Glomerular visceral epithelial cell (primary cell): ENCODE data around the gene MTHFD1.

Experiments used
- DNase-seq: peaks from one replicate; pipeline ENCODE4 v3.0.0-alpha.2; 2016; ENCODE audit errors: extremely low spot score

Gene MTHFD1

DNA sequence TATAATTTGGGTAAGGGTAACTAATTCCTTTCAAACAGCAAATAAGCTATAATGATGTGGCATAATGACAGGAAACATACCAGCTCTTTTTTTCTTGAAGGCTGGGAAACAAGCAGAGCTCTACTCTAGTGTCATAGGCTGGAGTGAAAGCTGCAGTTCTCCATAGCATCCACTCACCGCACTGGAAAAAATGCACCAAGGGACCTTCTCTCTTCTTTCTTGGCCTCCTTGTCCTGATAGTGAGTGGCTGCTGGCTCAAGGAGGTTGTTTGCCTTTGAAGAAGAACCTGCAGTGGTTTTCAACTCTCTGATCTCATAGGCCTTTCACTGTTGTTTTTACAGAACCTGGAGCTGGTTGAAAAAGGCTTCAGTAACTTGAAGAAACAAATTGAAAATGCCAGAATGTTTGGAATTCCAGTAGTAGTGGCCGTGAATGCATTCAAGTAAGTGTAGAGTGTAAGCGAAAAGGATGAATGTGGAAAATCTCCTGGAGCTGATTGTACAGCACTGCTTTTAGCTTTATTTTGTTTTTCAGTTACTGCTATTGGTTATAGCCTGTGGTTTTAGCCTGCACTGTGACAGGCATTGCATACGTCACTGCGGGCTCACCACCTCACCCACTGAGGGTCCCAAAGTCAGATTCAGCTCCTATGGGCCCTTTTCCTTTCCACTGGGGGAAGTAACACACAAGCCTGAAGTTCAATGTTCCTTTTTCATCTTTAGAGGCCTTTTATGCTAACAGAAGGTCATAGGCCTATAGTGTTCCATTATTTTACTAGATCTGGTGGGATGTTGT, 59.9 kb downstream of the MTHFD1 start:
- DNase-seq: no peak

DNA sequence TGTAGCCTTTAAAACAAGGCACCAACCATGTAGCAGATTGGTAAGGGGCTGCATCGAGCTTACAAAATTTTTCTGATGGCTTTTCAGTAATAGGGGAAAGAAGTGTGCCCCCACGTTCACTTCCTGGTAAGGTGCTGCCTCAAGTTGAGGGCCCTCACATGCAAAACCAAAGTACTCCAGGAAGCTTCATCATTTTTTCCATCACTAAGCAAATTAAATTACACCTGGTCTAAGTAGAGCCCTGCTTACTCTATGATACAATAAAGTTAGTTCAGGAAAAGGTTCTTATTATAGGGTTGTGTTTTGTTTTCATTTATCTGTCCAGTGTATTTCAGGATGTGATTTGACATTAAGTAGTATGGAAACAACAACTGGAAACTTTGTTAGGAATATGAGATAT, 62.1 kb downstream of the MTHFD1 start:
- DNase-seq: no peak

- DNase-seq: no peak
Measured at GRCh38 chr14:64454671-64455070, 66.5 kb downstream of the MTHFD1 start.

DNA sequence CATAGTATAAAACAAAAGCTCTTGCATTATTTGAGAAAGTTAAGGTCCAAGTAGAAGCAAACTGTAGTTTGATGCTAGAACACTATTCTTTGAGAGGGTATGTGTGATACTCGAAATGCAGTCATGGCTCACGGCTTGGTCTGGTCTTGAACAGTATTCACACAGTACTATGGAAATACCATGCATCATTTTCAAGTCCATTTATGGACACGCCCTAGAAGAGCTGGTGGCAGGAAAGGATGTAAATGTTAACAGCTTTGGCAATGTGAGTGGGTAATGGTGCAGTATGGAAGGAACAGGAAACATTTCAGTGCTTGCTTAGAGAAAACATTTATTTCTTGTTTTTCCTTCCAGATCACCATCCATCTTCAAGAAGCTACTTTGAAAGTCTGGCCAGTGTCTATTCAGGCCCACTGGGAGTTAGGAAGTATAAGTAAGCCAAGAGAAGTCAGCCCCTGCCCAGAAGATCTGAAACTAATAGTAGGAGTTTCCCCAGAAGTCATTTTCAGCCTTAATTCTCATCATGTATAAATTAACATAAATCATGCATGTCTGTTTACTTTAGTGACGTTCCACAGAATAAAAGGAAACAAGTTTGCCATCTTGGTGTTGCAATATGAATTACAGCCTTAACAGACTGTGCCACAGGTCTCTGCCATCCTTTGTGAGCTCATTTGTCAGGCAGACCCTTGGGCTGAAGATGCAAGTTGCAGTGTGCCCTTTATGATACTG, 71.4 kb downstream of the MTHFD1 start:
- no peak for DNase-seq

DNA sequence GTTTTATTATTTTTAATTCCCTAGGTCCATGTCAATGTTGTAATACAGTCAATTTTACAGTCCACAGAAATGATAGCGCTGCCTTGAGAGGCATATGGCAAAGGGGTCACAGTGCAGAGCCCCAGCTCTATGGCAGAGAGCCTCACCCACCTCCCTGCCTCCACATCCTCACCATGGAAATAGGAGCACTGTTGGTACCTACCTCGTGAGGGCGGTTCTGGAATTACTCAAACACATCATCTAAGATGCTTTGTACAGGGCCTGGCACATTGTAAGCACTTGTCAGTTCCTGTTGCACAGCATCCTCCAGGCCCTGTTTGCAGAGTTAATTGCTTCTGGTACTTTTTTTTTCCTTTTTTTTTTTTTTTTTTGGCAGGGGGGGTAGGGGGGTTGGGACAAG, 73.1 kb downstream of the MTHFD1 start:
- no peak for DNase-seq

GRCh38 chr14:64463195-64463594, 75.0 kb downstream of the MTHFD1 start:
- no peak for DNase-seq

- no peak for DNase-seq
Measured at GRCh38 chr14:64463873-64464272, 75.7 kb downstream of the MTHFD1 start.

DNA sequence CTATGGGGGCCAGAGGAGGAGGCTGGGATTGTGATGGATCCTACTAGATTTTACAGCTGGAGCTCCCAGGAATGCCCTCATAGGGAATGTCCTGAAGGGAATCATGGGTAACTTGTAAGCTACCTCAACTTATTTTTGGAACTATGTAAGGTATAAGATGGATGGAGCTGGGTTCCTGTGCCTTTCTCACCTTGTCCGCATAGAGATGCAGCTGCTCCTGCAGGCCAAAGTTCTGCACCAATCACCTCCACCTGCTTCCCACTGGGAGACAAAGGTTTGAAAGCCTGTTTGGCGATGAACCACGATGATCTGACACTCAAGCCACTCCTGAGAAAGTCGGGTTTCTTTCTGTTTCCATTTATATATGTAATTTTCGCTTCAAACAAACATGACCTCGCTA, 76.5 kb downstream of the MTHFD1 start:
- no peak for DNase-seq

GRCh38 chr14:64465191-64465822, 77.2 kb downstream of the MTHFD1 start, which contains the start of gene AKAP5:
Gene AKAP5 (plus strand): TSS chr14:64465499. CDS start chr14:64468395, 2,896 bp downstream.
- peak; percentile 72 for DNase-seq

GRCh38 chr14:64465831-64466554, 77.8 kb downstream of the MTHFD1 start:
- DNase-seq: peak; percentile 57

- DNase-seq: no peak
Measured at GRCh38 chr14:64467101-64467500, 78.9 kb downstream of the MTHFD1 start.

DNA sequence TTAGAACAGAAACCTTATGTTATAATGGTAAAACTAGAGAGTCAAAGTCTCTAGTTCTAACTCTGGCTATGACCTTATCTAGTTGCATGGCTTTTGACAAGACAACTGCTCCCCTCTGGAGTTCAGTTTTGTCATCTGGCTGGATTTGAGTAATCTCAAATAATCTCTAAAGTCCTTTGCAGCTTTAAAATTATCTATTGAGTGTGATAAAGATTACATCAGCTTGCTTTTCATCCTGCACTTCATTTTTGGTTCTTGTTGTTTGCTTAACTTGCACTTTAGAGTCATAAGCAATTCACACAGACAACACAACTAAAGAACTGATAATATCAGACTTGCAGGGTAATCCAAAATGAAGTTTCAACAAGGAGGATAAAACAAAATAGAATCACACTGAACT, 79.4 kb downstream of the MTHFD1 start:
- DNase-seq: no peak

GRCh38 chr14:64468451-64468850, 80.3 kb downstream of the MTHFD1 start:
- DNase-seq: no peak

GRCh38 chr14:64474041-64474440, 85.9 kb downstream of the MTHFD1 start:
- no peak for DNase-seq

DNA sequence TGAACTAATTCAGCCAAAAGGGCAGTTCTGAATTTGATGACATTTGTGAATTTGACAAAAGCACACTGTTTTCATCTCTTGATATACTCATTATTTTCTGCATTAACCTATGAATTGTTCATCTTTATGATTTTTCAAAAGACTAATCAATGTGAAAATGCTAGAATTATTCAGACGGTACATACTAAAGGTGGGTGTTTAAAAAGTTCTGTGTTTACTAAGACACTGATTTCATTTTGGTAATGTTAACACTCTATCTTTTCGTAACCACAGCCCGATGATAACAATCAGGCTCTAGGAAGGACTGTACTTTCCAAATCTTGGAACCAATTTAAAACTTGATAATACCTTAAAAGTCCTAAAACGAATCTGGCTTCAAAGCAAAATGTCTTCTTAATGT, 86.5 kb downstream of the MTHFD1 start:
- DNase-seq: no peak

GRCh38 chr14:64475585-64476273, 87.6 kb downstream of the MTHFD1 start:
- DNase-seq: no peak

DNA sequence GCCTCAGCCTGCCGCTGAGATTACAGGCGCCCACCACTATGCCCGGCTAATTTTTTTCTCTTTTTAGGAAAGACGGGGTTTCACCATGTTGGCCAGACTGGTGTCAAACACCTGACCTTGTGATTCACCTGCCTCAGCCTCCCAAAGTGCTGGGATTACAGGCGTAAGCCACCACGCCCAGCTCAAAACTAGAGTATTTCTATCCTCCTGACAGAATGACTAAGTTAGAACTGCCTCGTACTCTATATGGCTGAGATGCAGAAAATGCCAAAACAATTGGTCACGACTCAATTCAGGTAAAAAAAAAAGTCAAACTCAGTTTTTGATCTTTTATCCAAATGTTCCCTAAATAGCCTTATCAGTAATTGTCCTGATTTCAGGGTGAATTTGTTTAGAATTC, 88.3 kb downstream of the MTHFD1 start:
- DNase-seq: no peak

DNA sequence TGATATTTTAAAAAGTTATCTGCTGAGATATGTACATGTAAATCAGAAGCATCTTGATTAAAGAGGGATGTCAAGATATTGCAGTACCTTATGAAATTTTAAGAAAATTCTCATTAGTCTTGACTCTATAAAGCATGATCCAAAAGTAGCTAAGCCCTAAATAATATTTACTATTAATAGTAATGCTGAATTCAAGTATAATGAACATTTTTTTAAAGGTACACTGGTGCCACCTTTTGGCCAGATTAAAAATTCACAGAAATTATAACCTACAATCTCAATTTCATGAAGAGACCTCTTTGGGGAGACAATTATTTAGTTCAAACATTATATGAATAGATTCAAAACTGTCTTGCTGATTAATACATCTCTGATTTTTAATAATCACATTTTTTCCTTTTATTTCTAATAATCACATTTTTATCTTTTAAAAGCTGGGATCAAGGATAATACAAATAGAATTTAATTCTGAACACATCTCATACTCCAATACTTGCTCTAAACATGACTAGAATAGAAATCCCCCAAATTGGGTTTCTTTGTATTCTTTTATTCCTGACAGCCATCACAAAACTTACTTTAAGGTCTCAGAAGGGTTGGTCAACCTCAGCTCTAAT, 90.6 kb downstream of the MTHFD1 start:
- peak; percentile 33 for DNase-seq

DNA sequence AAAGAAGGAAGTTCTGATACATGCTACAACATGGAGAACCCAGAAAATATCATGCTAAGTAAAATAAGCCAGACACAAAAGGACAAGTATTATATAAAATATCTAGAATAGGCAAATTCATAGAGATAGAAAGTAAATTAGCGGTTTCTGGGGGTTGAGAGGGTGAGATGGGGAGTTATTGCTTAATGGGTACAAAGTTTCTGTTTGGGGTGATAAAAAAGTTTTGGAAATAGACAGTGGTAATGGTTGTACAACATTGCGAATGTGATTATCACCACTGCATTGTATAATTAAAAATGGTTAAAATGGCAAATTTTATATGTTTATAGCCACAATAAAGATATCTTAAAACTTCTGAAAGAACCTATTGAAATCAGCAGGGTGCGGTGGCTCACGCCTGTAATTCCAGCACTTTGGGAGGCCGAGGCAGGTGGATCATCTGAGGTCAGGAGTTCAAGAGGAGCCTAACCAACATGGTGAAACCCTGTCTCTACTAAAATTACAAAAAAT, 100.5 kb downstream of the MTHFD1 start:
- no peak for DNase-seq

DNA sequence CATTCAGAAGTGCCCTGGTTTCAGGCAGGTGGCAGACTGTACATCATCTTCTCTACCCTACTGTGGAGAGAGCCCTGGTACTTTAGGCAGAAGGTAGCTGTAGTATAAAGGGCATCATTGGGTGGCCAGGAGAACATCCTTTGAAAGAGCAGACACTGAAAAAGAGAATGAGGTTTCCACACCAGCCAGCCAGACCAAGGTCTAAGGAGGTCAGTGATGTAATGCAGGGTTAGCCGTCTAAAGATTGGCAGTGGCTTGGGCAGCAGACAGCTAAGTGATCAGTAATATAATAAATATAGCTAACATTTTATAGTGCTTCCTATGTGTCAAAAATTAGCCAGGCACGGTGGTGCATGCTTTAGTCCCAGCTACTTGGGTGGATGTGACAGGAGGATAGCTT, 103.5 kb downstream of the MTHFD1 start:
- DNase-seq: no peak

DNA sequence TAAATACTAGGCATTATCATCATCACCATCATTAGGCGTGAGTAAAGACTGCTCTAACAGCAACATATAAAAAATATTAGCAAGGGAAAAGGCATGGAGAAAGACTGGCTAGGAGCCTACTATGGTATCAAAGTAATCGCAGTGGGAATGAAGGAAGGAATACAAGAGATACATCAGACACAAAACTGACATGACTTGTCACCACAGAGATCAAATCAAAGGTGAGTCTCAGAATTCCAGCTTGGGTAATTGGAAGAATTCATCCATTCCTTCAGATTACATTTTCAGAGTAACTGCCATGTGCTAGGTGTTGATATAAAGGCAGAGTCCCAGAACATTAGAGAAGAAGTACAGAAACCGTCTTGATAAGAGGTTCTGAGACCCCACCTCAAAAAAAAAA, 105.3 kb downstream of the MTHFD1 start:
- DNase-seq: no peak
